Adrenal gland (tissue), 12 donors: ENCODE measurements around the gene ZNF598. TPM values are rescaled to one million over a fixed set of nuclear protein-coding genes. Genes with fewer than 3 reads are reported as not detected.
A peak's percentile ranks its signal among the peaks of the same experiment; 100 is the strongest.

ENCODE experiments used
- DNase-seq, 7 donors: peaks; one replicate each; pipeline ENCODE4 v3.0.0-alpha.2; 2019 to 2020
- H3K27ac ChIP-seq, 5 donors: fragments of 200-600 bp; sonication (generic) in 4 of 5; 1 replicate in 3 of 5; 2 replicates in 2 of 5; pipeline versions ENCODE4 v1.5.1 to v1.8.0; 2016 to 2020; ENCODE audit warnings: mild to moderate bottlenecking in 1 of 5
- H3K27me3 ChIP-seq: fragments of 200-600 bp; 2 replicates; pipeline ENCODE4 v1.8.0; 2021
- H3K36me3 ChIP-seq, 2 donors: fragments of 200-600 bp; replicated peaks in 1 of 2; 1 replicate in 1 of 2; 2 replicates in 1 of 2; pipeline versions ENCODE4 v1.5.1 to v1.8.0; 2018 to 2022
- H3K4me1 ChIP-seq, 2 donors: fragments of 200-600 bp; replicated peaks in 1 of 2; 1 replicate in 1 of 2; 2 replicates in 1 of 2; pipeline versions ENCODE4 v1.5.1 to v1.8.0; 2018 to 2021
- H3K4me3 ChIP-seq, 4 donors: fragments of 200-600 bp; sonication (generic) in 3 of 4; one replicate each; pipeline ENCODE4 v1.5.1; 2016 to 2018
- H3K9me3 ChIP-seq, 3 donors: fragments of 200-600 bp; sonication (generic) in 1 of 3; replicated peaks in 1 of 3; 1 replicate in 2 of 3; 2 replicates in 1 of 3; pipeline versions ENCODE4 v1.5.1 to v1.8.0; 2016 to 2021
- CTCF ChIP-seq, 6 experiments: fragments of 450-650 bp in 4 of 6; fragments of 200-600 bp in 2 of 6; sonication (generic) in 1 of 6; IDR thresholded peaks; 1 replicate in 5 of 6; 2 replicates in 1 of 6; pipeline versions ENCODE4 v1.5.1 to v1.8.0; 2016 to 2021; ENCODE audit warnings: antibody characterized with exemption in 6 of 6, mild to moderate bottlenecking in 2 of 6, moderate library complexity in 1 of 6
- POLR2A ChIP-seq, 2 donors: fragments of 450-650 bp; IDR thresholded peaks; one replicate each; pipeline ENCODE4 v1.6.1; 2017; ENCODE audit warnings: antibody characterized with exemption in 2 of 2, mild to moderate bottlenecking in 2 of 2, moderate library complexity in 1 of 2
- WGBS, 4 donors: extraction: QIAGEN DNeasy Blood & Tissue Kit in 2 of 4; methylation state at CpG; one replicate each; pipeline versions ENCODE4 v1.1.5 to v1.1.7; 2013 to 2017; 5-methylcytosine and 5-hydroxymethylcytosine counted together
- intact Hi-C, 2 donors: fragments of 100-400 bp; cut with DNase I; formaldehyde crosslinking; loops; one replicate each; pipeline versions ENCODE4 v1.14.1 to v1.15.0; 2022 to 2023
- polyA plus RNA-seq, 3 donors: library from polyadenylated mRNA; stranded (reverse); fragments of 200-250 nt in 2 of 3; fragments of 350-450 nt in 1 of 3; fragmentation: Illumina TruSeq in 1 of 3; extraction: RNeasy Lipid Tissue Mini Kit (QIAGEN cat#74804) in 1 of 3; gene quantifications; one replicate each; pipeline ENCODE4 v1.2.3, GENCODE V29; 2013 to 2014
- total RNA-seq, 9 donors: library from RNA; depleted of rRNA in 4 of 9; stranded (reverse); fragments of >200 nt in 4 of 9; fragments of 120-200 nt in 1 of 9; fragmentation: NEBNext Ultra II Directional in 1 of 9; extraction: Animal tissue kit (Norgen Biotek cat#: 25700) in 1 of 9; gene quantifications; one replicate each; pipeline versions ENCODE4 v1.1.0 to v1.2.4, GENCODE V29; 2013 to 2023
- donor health status: healthy with polysubstance abuse.
- donor health status: Bipolar disorder and iron deficiency.
- donor health status: DM: yes; HTN: yes; CAD: no.
- donor health status: DM: no; HTN: no; CAD: no.
- donor health status: DM: no; HTN: no; CAD: no.
- donor health status: DM: yes; HTN: yes; CAD: no.

The ZNF598 gene
- total and polyA plus RNA-seq, 12 donors = 4.7 to 51.5 (median 29.0) TPM

GRCh38 chr16:1997494-1998359 lies 11.9 kb downstream of the ZNF598 start:
- 76 to 84% (median 83%) methylated on average over 18 to 26 of the region's 26 CpGs for whole genome bisulfite sequencing, 4 donors
- peaks cover 0 to 21% of the 10 kb centered on the region in 2 donors for H3K4me1 ChIP-seq
- intact Hi-C loops = no loop called here
- DNase-seq = peak in 1 of 7 donors; percentile 52
- H3K27ac ChIP-seq = peak overlapping the region in 2 of 5 donors; percentile 56 to 76
- no peak overlapping the region for H3K4me3 ChIP-seq
- H3K27me3 ChIP-seq = no peaks in the 10 kb centered on the region
- H3K36me3 ChIP-seq = peaks cover 0 to 49% of the 10 kb centered on the region in 2 donors
- no peaks in the 10 kb centered on the region for H3K9me3 ChIP-seq
- TF ChIP-seq CTCF (IDR thresholded peaks at IDR 0.05) (no peak), POLR2A (IDR thresholded peaks at IDR 0.05) (no peak)

GRCh38 chr16:1993731-1994131 lies 15.9 kb downstream of the ZNF598 start:
- no peak overlapping the region for H3K4me3 ChIP-seq
- no peak for TF ChIP-seq CTCF (IDR thresholded peaks at IDR 0.05)
- no peak for TF ChIP-seq POLR2A (IDR thresholded peaks at IDR 0.05)
- H3K36me3 ChIP-seq = peaks cover 0 to 9% of the 10 kb centered on the region in 2 donors
- H3K4me1 ChIP-seq = peaks cover 4 to 42% of the 10 kb centered on the region in 2 donors
- peaks cover 22% of the 10 kb centered on the region for H3K27me3 ChIP-seq
- WGBS, 4 donors = 50 to 69% (median 65%) methylated on average over 1 to 2 of the region's 2 CpGs
- intact Hi-C loops = no loop called here
- H3K27ac ChIP-seq = no peak overlapping the region
- no peak for DNase-seq
- H3K9me3 ChIP-seq = no peaks in the 10 kb centered on the region

DNA sequence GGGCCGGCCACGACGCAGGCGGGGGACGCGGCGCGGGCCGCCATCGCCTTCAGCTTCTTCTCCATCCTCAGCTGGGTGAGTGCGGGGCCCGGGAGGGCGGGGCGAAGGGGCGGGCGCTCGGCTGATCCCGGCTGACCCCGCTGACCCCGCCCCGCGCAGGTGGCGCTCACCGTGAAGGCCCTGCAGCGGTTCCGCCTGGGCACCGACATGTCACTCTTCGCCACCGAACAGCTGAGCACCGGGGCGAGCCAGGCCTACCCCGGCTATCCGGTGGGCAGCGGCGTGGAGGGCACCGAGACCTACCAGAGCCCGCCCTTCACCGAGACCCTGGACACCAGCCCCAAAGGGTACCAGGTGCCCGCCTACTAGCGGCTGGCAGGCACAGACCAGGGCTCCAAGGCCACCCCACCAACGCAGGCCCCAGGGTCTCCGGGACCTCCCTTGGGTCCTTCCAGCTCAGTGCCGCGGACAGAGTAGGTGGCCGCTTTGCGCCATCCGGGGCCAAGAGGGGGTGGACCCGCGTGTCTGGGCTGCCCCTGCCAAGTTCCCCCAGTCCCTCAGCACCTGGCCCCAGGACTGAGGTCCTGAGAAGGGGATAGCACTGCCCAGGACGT lies 16.8 kb downstream of the ZNF598 start:
- Histone ChIP-seq H3K4me3 (no peak overlapping the region), H3K27ac (no peak overlapping the region), H3K27me3 (peaks cover 22% of the 10 kb centered on the region), H3K36me3 (peaks cover 0 to under 1% of the 10 kb centered on the region in 2 donors), H3K9me3 (no peaks in the 10 kb centered on the region), H3K4me1 (peaks cover 4 to 35% of the 10 kb centered on the region in 2 donors)
- DNase-seq = no peak
- intact Hi-C loops = no loop called here
- WGBS, 4 donors = 49 to 60% (median 51%) methylated on average over 3 to 50 of the region's 50 CpGs; no CpG with 5 or more reads in 1 of the 4 donors
- TF ChIP-seq POLR2A (IDR thresholded peaks at IDR 0.05) (no peak), CTCF (IDR thresholded peaks at IDR 0.05) (no peak)

- Histone ChIP-seq H3K27me3 (peaks cover 22% of the 10 kb centered on the region), H3K27ac (peak overlapping the region in 1 of 5 donors; percentile 50), H3K4me3 (peak overlapping the region in 1 of 4 donors; percentile 27), H3K36me3 (no peaks in the 10 kb centered on the region), H3K4me1 (peaks cover 4 to 28% of the 10 kb centered on the region in 2 donors), H3K9me3 (no peaks in the 10 kb centered on the region)
- TF ChIP-seq POLR2A (IDR thresholded peaks at IDR 0.05) (no peak), CTCF (IDR thresholded peaks at IDR 0.05) (no peak)
- peak; percentile 91 to 99 (median 97) for DNase-seq
- WGBS, 4 donors = 3 to 11% (median 5%) methylated on average over 7 to 96 of the region's 96 CpGs; no CpG with 5 or more reads in 1 of the 4 donors
- intact Hi-C loops = no loop called here
Observed at GRCh38 chr16:1991948-1992703, 17.5 kb downstream of the ZNF598 start.
